ENCODE measurements around the gene GHSR.

DNA sequence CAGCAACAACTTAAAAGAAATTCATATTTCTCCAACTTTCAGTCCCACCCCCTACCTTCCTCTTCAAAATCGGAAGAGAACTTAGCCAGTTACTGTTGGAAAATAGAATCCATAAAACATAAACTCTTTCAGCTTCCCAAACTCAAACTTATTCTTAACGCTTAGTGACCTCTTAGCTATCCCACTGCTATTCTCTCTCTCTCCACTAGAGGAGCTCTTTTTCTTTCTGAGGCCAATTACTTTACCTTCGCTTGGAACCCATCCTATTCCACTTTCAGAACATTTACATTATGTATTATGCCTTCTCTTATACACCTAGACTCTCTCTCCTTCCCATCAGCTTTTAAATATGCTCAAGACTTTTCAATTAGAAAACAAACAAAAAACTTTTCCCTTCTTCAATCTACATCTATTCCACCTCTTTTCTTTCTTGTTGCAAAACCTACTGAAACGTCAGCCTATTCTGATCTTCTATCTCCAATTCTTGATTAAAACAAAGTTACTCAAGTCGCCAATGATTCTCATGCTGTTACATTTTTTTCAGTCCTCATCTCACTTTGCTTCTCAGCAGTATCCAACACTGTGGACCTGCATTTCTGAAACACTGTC is 13.4 kb upstream of the GHSR start:
- TF ChIP-seq, protein P1, sequence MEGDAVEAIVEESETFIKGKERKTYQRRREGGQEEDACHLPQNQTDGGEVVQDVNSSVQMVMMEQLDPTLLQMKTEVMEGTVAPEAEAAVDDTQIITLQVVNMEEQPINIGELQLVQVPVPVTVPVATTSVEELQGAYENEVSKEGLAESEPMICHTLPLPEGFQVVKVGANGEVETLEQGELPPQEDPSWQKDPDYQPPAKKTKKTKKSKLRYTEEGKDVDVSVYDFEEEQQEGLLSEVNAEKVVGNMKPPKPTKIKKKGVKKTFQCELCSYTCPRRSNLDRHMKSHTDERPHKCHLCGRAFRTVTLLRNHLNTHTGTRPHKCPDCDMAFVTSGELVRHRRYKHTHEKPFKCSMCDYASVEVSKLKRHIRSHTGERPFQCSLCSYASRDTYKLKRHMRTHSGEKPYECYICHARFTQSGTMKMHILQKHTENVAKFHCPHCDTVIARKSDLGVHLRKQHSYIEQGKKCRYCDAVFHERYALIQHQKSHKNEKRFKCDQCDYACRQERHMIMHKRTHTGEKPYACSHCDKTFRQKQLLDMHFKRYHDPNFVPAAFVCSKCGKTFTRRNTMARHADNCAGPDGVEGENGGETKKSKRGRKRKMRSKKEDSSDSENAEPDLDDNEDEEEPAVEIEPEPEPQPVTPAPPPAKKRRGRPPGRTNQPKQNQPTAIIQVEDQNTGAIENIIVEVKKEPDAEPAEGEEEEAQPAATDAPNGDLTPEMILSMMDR (conservative IDR thresholded peaks at IDR 0.05 in 1 of 2, IDR thresholded peaks at IDR 0.05 in 1 of 2; ENCODE audit: extremely low read depth in 1 of 2, insufficient read depth in 1 of 2, low read depth in 1 of 2, low read length in 2 of 2) = peak; percentile 92 to 97
- TF ChIP-seq EZH2 (IDR thresholded peaks at IDR 0.05; ENCODE audit: borderline replicate concordance, low read length) = no peak

Data from mammary epithelial cell (primary cell).